ENCODE results near the gene CDK6. TPM values are rescaled to one million over a fixed set of nuclear protein-coding genes. Genes with fewer than 3 reads are reported as not detected.

CDK6 gene
- total RNA-seq, 1 experiment from 2014 or later = 175 TPM

DNA sequence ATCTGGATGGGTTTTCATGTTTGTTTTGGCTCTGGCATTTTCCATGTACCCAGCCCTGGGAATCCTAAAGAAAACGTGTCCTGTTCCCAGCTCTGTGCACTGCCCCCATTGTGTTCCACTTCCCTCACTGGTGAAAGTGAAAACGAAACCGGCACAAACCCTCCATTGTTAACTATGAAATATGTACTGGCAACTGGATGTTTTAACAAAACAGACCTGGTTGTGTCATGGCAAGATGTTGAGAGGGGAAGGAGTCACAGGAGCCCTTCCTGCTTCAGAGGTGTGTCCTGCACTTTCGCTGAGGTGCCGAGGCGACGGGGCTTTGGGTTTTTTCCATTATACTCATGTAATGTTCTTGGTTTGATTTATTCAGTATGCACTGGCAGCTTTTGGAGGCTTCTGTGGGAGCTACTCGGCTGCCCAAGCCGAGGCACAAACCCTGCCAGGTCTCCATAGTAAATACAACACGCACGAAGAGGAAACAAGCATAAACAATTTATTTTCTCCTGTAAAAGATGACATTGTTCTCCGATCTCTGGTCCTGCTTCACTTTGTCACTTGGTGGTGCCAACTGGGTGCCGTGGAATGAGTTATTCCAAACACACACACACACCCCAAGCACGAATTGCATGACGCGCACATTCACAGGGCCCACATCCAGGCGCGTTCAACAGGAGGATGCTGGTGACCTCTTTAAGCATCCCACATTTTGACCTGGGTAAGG is 118.2 kb downstream of the CDK6 start:
- Mint-ChIP-seq H3K27me3 (ENCODE audit: insufficient read depth, unreplicated experiment) (no peaks in the 10 kb centered on the region), H3K9me3 (ENCODE audit: unreplicated experiment) (no peaks in the 10 kb centered on the region), H3K27ac (ENCODE audit: unreplicated experiment) (no peak overlapping the region), H3K36me3 (ENCODE audit: insufficient read depth, unreplicated experiment) (peaks cover 76% of the 10 kb centered on the region), H3K4me1 (ENCODE audit: low read depth, unreplicated experiment) (peaks cover 45% of the 10 kb centered on the region), H3K4me3 (ENCODE audit: unreplicated experiment) (no peak overlapping the region)
- ChIA-PET CTCF (no interaction called here), POLR2A (no interaction called here)
- no peak for DNase-seq
- Histone ChIP-seq H3K27me3 (replicated peaks; ENCODE audit: control insufficient read depth, insufficient read depth, low read length) (no peaks in the 10 kb centered on the region), H3K9me3 (no peaks in the 10 kb centered on the region), H3K36me3 (ENCODE audit: control insufficient read depth, insufficient read depth, low read length) (no peaks in the 10 kb centered on the region; the same call in 1 of the 2 replicates), H3K4me1 (peaks cover 7% of the 10 kb centered on the region), H3K4me3 (ENCODE audit: low read depth, low read length) (no peak overlapping the region)
- TF ChIP-seq, protein P1, sequence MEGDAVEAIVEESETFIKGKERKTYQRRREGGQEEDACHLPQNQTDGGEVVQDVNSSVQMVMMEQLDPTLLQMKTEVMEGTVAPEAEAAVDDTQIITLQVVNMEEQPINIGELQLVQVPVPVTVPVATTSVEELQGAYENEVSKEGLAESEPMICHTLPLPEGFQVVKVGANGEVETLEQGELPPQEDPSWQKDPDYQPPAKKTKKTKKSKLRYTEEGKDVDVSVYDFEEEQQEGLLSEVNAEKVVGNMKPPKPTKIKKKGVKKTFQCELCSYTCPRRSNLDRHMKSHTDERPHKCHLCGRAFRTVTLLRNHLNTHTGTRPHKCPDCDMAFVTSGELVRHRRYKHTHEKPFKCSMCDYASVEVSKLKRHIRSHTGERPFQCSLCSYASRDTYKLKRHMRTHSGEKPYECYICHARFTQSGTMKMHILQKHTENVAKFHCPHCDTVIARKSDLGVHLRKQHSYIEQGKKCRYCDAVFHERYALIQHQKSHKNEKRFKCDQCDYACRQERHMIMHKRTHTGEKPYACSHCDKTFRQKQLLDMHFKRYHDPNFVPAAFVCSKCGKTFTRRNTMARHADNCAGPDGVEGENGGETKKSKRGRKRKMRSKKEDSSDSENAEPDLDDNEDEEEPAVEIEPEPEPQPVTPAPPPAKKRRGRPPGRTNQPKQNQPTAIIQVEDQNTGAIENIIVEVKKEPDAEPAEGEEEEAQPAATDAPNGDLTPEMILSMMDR (IDR thresholded peaks at IDR 0.05; ENCODE audit: insufficient read depth in 1 of 2, low read depth in 1 of 2, low read length in 1 of 2, severe bottlenecking in 1 of 2, unreplicated experiment in 1 of 2) = no peak
- intact Hi-C loops (cut with micrococcal nuclease; ENCODE audit: unreplicated experiment) = no loop called here
- no TSS peak for BruUV-seq (replicated peaks)

DNA sequence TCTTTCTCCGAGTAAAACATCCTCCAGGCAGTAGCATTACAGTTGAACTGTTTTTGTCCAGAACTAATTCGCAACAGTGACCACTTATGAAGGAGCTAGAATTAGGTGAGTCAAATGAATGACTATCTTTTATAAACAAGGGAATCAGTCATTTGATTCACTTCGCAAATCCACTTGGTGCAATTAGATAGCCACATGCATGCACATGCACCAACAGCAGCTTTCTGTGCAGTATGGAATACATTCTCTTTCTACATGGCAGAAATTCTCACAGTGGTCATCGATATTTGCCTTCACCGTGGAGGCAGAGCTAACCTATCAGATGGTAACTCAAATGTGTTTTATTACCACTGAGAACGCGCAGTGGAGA is 118.8 kb downstream of the CDK6 start:
- TF ChIP-seq, protein P1 (IDR thresholded peaks at IDR 0.05; ENCODE audit: insufficient read depth in 1 of 2, low read depth in 1 of 2, low read length in 1 of 2, severe bottlenecking in 1 of 2, unreplicated experiment in 1 of 2) = no peak
- Mint-ChIP-seq H3K36me3 (ENCODE audit: insufficient read depth, unreplicated experiment) (peaks cover 72% of the 10 kb centered on the region), H3K4me3 (ENCODE audit: unreplicated experiment) (no peak overlapping the region), H3K9me3 (ENCODE audit: unreplicated experiment) (no peaks in the 10 kb centered on the region), H3K27me3 (ENCODE audit: insufficient read depth, unreplicated experiment) (no peaks in the 10 kb centered on the region), H3K4me1 (ENCODE audit: low read depth, unreplicated experiment) (peaks cover 45% of the 10 kb centered on the region), H3K27ac (ENCODE audit: unreplicated experiment) (no peak overlapping the region)
- Histone ChIP-seq H3K4me1 (peaks cover 7% of the 10 kb centered on the region), H3K36me3 (ENCODE audit: control insufficient read depth, insufficient read depth, low read length) (no peaks in the 10 kb centered on the region; the same call in 1 of the 2 replicates), H3K27me3 (replicated peaks; ENCODE audit: control insufficient read depth, insufficient read depth, low read length) (no peaks in the 10 kb centered on the region), H3K9me3 (no peaks in the 10 kb centered on the region), H3K4me3 (ENCODE audit: low read depth, low read length) (no peak overlapping the region)
- POLR2A ChIA-PET = no interaction called here
- no peak for DNase-seq
- CTCF ChIA-PET = no interaction called here
- BruUV-seq (replicated peaks) = no TSS peak
- intact Hi-C loops (cut with micrococcal nuclease; ENCODE audit: unreplicated experiment) = no loop called here

DNA sequence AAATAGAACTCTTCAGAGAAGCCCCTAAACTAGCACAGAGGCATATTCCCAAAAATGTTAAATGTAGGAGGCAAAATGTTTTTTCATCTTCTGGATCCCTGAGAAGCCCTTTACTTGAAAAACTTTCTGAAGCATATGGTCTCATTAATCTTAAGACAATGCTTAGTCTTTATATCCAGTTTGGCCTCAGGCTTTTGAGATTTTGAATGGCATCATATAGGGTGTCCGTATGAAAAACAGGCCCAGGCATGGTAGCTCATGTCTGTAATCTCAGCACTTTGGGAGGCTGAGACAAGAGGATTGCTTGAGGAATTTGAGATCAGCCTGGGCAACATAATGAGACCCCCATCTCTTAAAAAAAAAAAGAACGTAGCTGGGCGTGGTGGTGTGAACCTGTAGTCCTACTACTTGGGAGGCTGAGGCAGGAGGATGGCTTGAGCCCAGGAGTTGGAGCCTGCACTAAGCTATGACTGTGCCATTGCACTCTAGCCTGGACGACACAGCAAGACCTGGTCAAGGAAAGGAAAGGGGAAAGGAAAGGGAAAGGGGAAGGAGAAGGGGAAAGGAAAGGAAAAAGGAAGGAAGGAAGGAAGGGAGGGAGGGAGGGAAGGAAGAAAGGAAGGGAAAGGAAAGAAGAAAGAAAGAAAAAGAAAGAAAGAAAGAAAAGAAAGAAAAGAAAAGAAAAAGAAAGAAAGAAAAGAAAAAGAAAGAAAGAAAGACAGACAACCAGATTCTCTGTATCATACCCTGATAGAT is 119.4 kb downstream of the CDK6 start:
- POLR2A ChIA-PET = no interaction called here
- Histone ChIP-seq H3K9me3 (no peaks in the 10 kb centered on the region), H3K4me3 (ENCODE audit: low read depth, low read length) (no peak overlapping the region), H3K36me3 (ENCODE audit: control insufficient read depth, insufficient read depth, low read length) (no peaks in the 10 kb centered on the region; the same call in 1 of the 2 replicates), H3K4me1 (peaks cover 7% of the 10 kb centered on the region), H3K27me3 (replicated peaks; ENCODE audit: control insufficient read depth, insufficient read depth, low read length) (no peaks in the 10 kb centered on the region)
- no peak overlapping the region for H3K4me3 Mint-ChIP-seq (ENCODE audit: unreplicated experiment)
- H3K27ac Mint-ChIP-seq (ENCODE audit: unreplicated experiment) = no peak overlapping the region
- no peaks in the 10 kb centered on the region for H3K27me3 Mint-ChIP-seq (ENCODE audit: insufficient read depth, unreplicated experiment)
- intact Hi-C loops (cut with micrococcal nuclease; ENCODE audit: unreplicated experiment) = no loop called here
- H3K36me3 Mint-ChIP-seq (ENCODE audit: insufficient read depth, unreplicated experiment) = peaks cover 70% of the 10 kb centered on the region
- CTCF ChIA-PET = interaction anchor here (0.6 kb wide), 1 partner anchor 22 kb away, joined by 3 read pairs; no protein-coding TSS in a partner anchor
- H3K4me1 Mint-ChIP-seq (ENCODE audit: low read depth, unreplicated experiment) = peaks cover 45% of the 10 kb centered on the region
- DNase-seq = no peak
- BruUV-seq (replicated peaks) = no TSS peak
- TF ChIP-seq, protein P1 (IDR thresholded peaks at IDR 0.05; ENCODE audit: insufficient read depth in 1 of 2, low read depth in 1 of 2, low read length in 1 of 2, severe bottlenecking in 1 of 2, unreplicated experiment in 1 of 2) = no peak
- H3K9me3 Mint-ChIP-seq (ENCODE audit: unreplicated experiment) = no peaks in the 10 kb centered on the region
